Stimulated activated naive CD8-positive, alpha-beta T cell treated with anti-CD3 and anti-CD28 coated beads, Interleukin-15, Interleukin-2, amounts not matched to agents 100 U/mL and 50 U/mL, for 24 hours (primary cell): Measurements from ENCODE around the gene RNASE1.
A peak's percentile ranks its signal among the peaks of the same experiment; 100 is the strongest.

Experiments used
- ATAC-seq: fragments of 150-1000 bp; cut with Tn5 transposase; one replicate; pipeline ENCODE4 v1.10.0; 2021
- DNase-seq: peaks from one replicate; pipeline ENCODE4 v3.0.0; 2021

The RNASE1 gene

GRCh38 chr14:20807304-20808161, 4.9 kb upstream of the RNASE1 start:
- DNase-seq (no peak), ATAC-seq (no peak)

GRCh38 chr14:20805485-20805884, 2.8 kb upstream of the RNASE1 start:
- ATAC-seq (no peak), DNase-seq (no peak)

- ATAC-seq (no peak), DNase-seq (no peak)
Observed at GRCh38 chr14:20803223-20803622, 579 bp upstream of the RNASE1 start.

- ATAC-seq (no peak), DNase-seq (no peak)
Observed at GRCh38 chr14:20801726-20802125, 918 bp downstream of the RNASE1 start.

- no peak for ATAC-seq
Observed at GRCh38 chr14:20799892-20800544, 2.6 kb downstream of the RNASE1 start.

GRCh38 chr14:20799456-20799891, 3.2 kb downstream of the RNASE1 start:
- ATAC-seq = no peak
- DNase-seq = no peak

More at GRCh38 chr14:20799892-20800544, 2.6 kb downstream of the RNASE1 start:
- DNase-seq = no peak

GRCh38 chr14:20798932-20799331, 3.7 kb downstream of the RNASE1 start:
- ATAC-seq (no peak), DNase-seq (no peak)

- ATAC-seq = no peak
- DNase-seq = no peak
Observed at GRCh38 chr14:20798318-20798717, 4.3 kb downstream of the RNASE1 start.

GRCh38 chr14:20797164-20797563, 5.5 kb downstream of the RNASE1 start:
- DNase-seq (no peak), ATAC-seq (no peak)

GRCh38 chr14:20794644-20795369, 7.8 kb downstream of the RNASE1 start:
- DNase-seq = no peak
- ATAC-seq = no peak

- ATAC-seq (no peak), DNase-seq (no peak)
Observed at GRCh38 chr14:20792556-20792955, 10.1 kb downstream of the RNASE1 start.

GRCh38 chr14:20791597-20791996, 11.0 kb downstream of the RNASE1 start:
- ATAC-seq (no peak), DNase-seq (no peak)

- DNase-seq (no peak), ATAC-seq (no peak)
Observed at GRCh38 chr14:20791187-20791586, 11.5 kb downstream of the RNASE1 start.

- no peak for ATAC-seq
Observed at GRCh38 chr14:20790464-20791116, 12.1 kb downstream of the RNASE1 start.

GRCh38 chr14:20789230-20789813, 13.3 kb downstream of the RNASE1 start:
- DNase-seq (no peak), ATAC-seq (no peak)

More at GRCh38 chr14:20790464-20791116, 12.1 kb downstream of the RNASE1 start:
- DNase-seq = no peak

- ATAC-seq (no peak), DNase-seq (no peak)
Observed at GRCh38 chr14:20787025-20787424, 15.6 kb downstream of the RNASE1 start.

- peak; percentile 63 for ATAC-seq
- DNase-seq = no peak
Observed at GRCh38 chr14:20782280-20782890, 20.3 kb downstream of the RNASE1 start.

- DNase-seq = peak; percentile 13
- ATAC-seq = no peak
Observed at GRCh38 chr14:20781803-20782202, 20.8 kb downstream of the RNASE1 start.

GRCh38 chr14:20775901-20776300, 26.7 kb downstream of the RNASE1 start:
- no peak for ATAC-seq
- no peak for DNase-seq

- DNase-seq = no peak
- ATAC-seq = no peak
Observed at GRCh38 chr14:20775043-20775442, 27.6 kb downstream of the RNASE1 start.

GRCh38 chr14:20774258-20774824, 28.3 kb downstream of the RNASE1 start:
- DNase-seq (no peak), ATAC-seq (no peak)
